GM21526 (cell line): ENCODE measurements around the gene MTCH2.
"Not testable (repeated sequence)": the region's sequence is repeated elsewhere in the genome, so short reads cannot be mapped to it uniquely, and the experiment has no call there.

Source experiments
- ATAC-seq: cut with Tn5 transposase; IDR thresholded peaks from one replicate; pipeline ENCODE4 v1.9.1; 2021; ENCODE audit warnings: moderate library complexity; ENCODE audit not compliant: unreplicated experiment, low FRiP score

MTCH2 gene

GRCh38 chr11:47642099-47642855, at the start of gene MTCH2:
Gene MTCH2, minus strand, starts transcription at chr11:47642559. Its CDS starts 94 bp downstream, at chr11:47642465.
- ATAC-seq: peak; percentile 92

- no peak for ATAC-seq
Measured at GRCh38 chr11:47691979-47692378, 49.6 kb upstream of the MTCH2 start.

- ATAC-seq: no peak
Measured at GRCh38 chr11:47689480-47689879, 47.1 kb upstream of the MTCH2 start.

- ATAC-seq: no peak
Measured at GRCh38 chr11:47688991-47689390, 46.6 kb upstream of the MTCH2 start.

GRCh38 chr11:47688111-47688510, 45.8 kb upstream of the MTCH2 start:
- no peak for ATAC-seq

GRCh38 chr11:47686704-47687103, 44.3 kb upstream of the MTCH2 start:
- ATAC-seq: not testable (repeated sequence)

- no peak for ATAC-seq
Measured at GRCh38 chr11:47686151-47686550, 43.8 kb upstream of the MTCH2 start.

GRCh38 chr11:47675851-47676250, 33.5 kb upstream of the MTCH2 start:
- no peak for ATAC-seq

- ATAC-seq: no peak
Measured at GRCh38 chr11:47672283-47672730, 29.9 kb upstream of the MTCH2 start.

- no peak for ATAC-seq
Measured at GRCh38 chr11:47669856-47670255, 27.5 kb upstream of the MTCH2 start.

- ATAC-seq: no peak
Measured at GRCh38 chr11:47668665-47669064, 26.3 kb upstream of the MTCH2 start.

GRCh38 chr11:47667555-47667954, 25.2 kb upstream of the MTCH2 start:
- no peak for ATAC-seq

- no peak for ATAC-seq
Measured at GRCh38 chr11:47667135-47667534, 24.8 kb upstream of the MTCH2 start.

GRCh38 chr11:47664936-47665335, 22.6 kb upstream of the MTCH2 start:
- not testable (repeated sequence) for ATAC-seq

GRCh38 chr11:47661245-47661644, 18.9 kb upstream of the MTCH2 start:
- no peak for ATAC-seq

- no peak for ATAC-seq
Measured at GRCh38 chr11:47659276-47659675, 16.9 kb upstream of the MTCH2 start.

- no peak for ATAC-seq
Measured at GRCh38 chr11:47656260-47656885, 14.0 kb upstream of the MTCH2 start.

GRCh38 chr11:47651818-47652469, 9.6 kb upstream of the MTCH2 start:
- ATAC-seq: no peak

GRCh38 chr11:47649276-47649675, 6.9 kb upstream of the MTCH2 start:
- ATAC-seq: no peak

- ATAC-seq: no peak
Measured at GRCh38 chr11:47646019-47646418, 3.7 kb upstream of the MTCH2 start.

- ATAC-seq: no peak
Measured at GRCh38 chr11:47645500-47645899, 3.1 kb upstream of the MTCH2 start.
